ENCODE results near the gene MYCN.
A peak's percentile ranks its signal among the peaks of the same experiment; 100 is the strongest.

MYCN gene

GRCh38 chr2:15941871-15942710 lies 1.7 kb downstream of the MYCN start:
- Histone ChIP-seq H3K4me1 (ENCODE audit: control insufficient read depth, insufficient read depth, low read length) (peaks cover 20% of the 10 kb centered on the region), H3K27me3 (ENCODE audit: control insufficient read depth, insufficient read depth, low read length) (peaks cover 60% of the 10 kb centered on the region), H3K9ac (ENCODE audit: low read depth, low read length) (no peak overlapping the region), H3K36me3 (ENCODE audit: insufficient read depth, low read length) (no peaks in the 10 kb centered on the region), H3K4me2 (ENCODE audit: low read length) (peak overlapping the region; percentile 78), H3K9me3 (replicated peaks; ENCODE audit: low read length) (no peaks in the 10 kb centered on the region), H3K4me3 (ENCODE audit: low read length) (peak overlapping the region; percentile 62)

GRCh38 chr2:15942711-15943345 lies 2.5 kb downstream of the MYCN start:
- Histone ChIP-seq H3K4me1 (ENCODE audit: control insufficient read depth, insufficient read depth, low read length) (peaks cover 20% of the 10 kb centered on the region), H3K4me2 (ENCODE audit: low read length) (peak overlapping the region; percentile 78), H3K9me3 (replicated peaks; ENCODE audit: low read length) (no peaks in the 10 kb centered on the region), H3K4me3 (ENCODE audit: low read length) (peak overlapping the region; percentile 62), H3K36me3 (ENCODE audit: insufficient read depth, low read length) (no peaks in the 10 kb centered on the region), H3K9ac (ENCODE audit: low read depth, low read length) (no peak overlapping the region), H3K27me3 (ENCODE audit: control insufficient read depth, insufficient read depth, low read length) (peaks cover 54% of the 10 kb centered on the region)

DNA sequence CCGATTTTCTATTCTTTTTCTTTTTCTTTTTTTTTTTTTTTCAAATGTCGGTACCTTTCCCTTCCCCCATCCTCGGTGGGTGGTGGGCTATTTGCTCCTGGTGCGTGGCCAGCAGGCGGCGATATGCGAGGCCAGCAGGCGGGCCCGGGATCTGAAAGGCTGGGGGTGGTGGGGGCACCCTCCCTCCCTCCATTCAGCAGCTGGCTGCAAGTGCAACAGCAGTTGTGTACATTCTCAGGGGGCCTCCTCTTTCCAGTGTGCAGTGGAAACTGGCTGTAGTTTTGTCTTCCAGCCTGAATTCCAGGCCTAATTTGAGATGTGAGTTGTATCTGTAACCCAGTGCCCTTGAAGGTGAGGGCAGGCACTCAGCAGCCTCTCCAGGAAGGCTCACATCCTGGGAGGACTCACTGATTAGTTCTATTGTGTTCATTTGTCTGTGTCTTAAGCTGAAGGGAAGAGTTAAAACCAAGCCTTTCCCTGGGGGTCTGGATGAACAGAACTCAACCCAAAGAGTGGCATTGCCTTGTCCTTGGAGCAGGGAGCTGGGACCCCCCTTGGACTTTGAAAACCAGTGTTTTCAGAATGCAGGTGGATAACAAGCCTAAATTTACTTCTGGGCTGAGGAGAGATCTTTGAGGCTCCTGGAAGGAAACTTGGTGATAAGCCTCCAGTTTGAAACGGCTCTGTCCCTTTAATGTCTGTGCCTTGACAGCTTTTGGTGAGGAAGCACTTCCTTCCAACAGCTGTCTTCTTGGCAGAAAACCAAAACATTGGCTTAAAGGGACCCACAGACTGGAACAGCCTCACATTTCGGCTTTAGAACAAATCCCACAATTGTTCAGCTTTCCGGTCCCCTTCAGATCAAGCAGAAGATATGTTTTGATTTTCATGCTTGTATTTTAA lies 3.3 kb downstream of the MYCN start:
- Histone ChIP-seq H3K27me3 (ENCODE audit: control insufficient read depth, insufficient read depth, low read length) (peaks cover 47% of the 10 kb centered on the region), H3K36me3 (ENCODE audit: insufficient read depth, low read length) (no peaks in the 10 kb centered on the region), H3K4me1 (ENCODE audit: control insufficient read depth, insufficient read depth, low read length) (peaks cover 20% of the 10 kb centered on the region), H3K9me3 (replicated peaks; ENCODE audit: low read length) (no peaks in the 10 kb centered on the region), H3K4me3 (ENCODE audit: low read length) (no peak overlapping the region), H3K9ac (ENCODE audit: low read depth, low read length) (no peak overlapping the region), H3K4me2 (ENCODE audit: low read length) (peak overlapping the region; percentile 43)

- H3K27me3 ChIP-seq (ENCODE audit: control insufficient read depth, insufficient read depth, low read length), result peaks cover 39% of the 10 kb centered on the region
- no peak overlapping the region for H3K9ac ChIP-seq (ENCODE audit: low read depth, low read length)
- no peaks in the 10 kb centered on the region for H3K36me3 ChIP-seq (ENCODE audit: insufficient read depth, low read length)
- H3K4me3 ChIP-seq (ENCODE audit: low read length), result no peak overlapping the region
- H3K9me3 ChIP-seq (replicated peaks; ENCODE audit: low read length), result no peaks in the 10 kb centered on the region
- peak overlapping the region; percentile 43 for H3K4me2 ChIP-seq (ENCODE audit: low read length)
- H3K4me1 ChIP-seq (ENCODE audit: control insufficient read depth, insufficient read depth, low read length), result peaks cover 18% of the 10 kb centered on the region
Measured at GRCh38 chr2:15944325-15945017, 4.1 kb downstream of the MYCN start.

DNA sequence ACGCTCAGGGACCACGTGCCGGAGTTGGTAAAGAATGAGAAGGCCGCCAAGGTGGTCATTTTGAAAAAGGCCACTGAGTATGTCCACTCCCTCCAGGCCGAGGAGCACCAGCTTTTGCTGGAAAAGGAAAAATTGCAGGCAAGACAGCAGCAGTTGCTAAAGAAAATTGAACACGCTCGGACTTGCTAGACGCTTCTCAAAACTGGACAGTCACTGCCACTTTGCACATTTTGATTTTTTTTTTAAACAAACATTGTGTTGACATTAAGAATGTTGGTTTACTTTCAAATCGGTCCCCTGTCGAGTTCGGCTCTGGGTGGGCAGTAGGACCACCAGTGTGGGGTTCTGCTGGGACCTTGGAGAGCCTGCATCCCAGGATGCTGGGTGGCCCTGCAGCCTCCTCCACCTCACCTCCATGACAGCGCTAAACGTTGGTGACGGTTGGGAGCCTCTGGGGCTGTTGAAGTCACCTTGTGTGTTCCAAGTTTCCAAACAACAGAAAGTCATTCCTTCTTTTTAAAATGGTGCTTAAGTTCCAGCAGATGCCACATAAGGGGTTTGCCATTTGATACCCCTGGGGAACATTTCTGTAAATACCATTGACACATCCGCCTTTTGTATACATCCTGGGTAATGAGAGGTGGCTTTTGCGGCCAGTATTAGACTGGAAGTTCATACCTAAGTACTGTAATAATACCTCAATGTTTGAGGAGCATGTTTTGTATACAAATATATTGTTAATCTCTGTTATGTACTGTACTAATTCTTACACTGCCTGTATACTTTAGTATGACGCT lies 5.8 kb downstream of the MYCN start:
- Histone ChIP-seq H3K4me3 (ENCODE audit: low read length) (no peak overlapping the region), H3K27me3 (ENCODE audit: control insufficient read depth, insufficient read depth, low read length) (peaks cover 26% of the 10 kb centered on the region), H3K4me1 (ENCODE audit: control insufficient read depth, insufficient read depth, low read length) (peaks cover 9% of the 10 kb centered on the region)

GRCh38 chr2:15946983-15947382 lies 6.6 kb downstream of the MYCN start:
- H3K4me2 ChIP-seq (ENCODE audit: low read length), result no peak overlapping the region
- no peaks in the 10 kb centered on the region for H3K9me3 ChIP-seq (replicated peaks; ENCODE audit: low read length)
- H3K4me1 ChIP-seq (ENCODE audit: control insufficient read depth, insufficient read depth, low read length), result peaks cover 9% of the 10 kb centered on the region
- H3K36me3 ChIP-seq (ENCODE audit: insufficient read depth, low read length), result no peaks in the 10 kb centered on the region
- H3K9ac ChIP-seq (ENCODE audit: low read depth, low read length), result no peak overlapping the region
- peaks cover 20% of the 10 kb centered on the region for H3K27me3 ChIP-seq (ENCODE audit: control insufficient read depth, insufficient read depth, low read length)
- no peak overlapping the region for H3K4me3 ChIP-seq (ENCODE audit: low read length)

More for the DNA sequence above, 5.8 kb downstream of the MYCN start:
- Histone ChIP-seq H3K9ac (ENCODE audit: low read depth, low read length) (no peak overlapping the region), H3K9me3 (replicated peaks; ENCODE audit: low read length) (no peaks in the 10 kb centered on the region), H3K4me2 (ENCODE audit: low read length) (no peak overlapping the region), H3K36me3 (ENCODE audit: insufficient read depth, low read length) (no peaks in the 10 kb centered on the region)

DNA sequence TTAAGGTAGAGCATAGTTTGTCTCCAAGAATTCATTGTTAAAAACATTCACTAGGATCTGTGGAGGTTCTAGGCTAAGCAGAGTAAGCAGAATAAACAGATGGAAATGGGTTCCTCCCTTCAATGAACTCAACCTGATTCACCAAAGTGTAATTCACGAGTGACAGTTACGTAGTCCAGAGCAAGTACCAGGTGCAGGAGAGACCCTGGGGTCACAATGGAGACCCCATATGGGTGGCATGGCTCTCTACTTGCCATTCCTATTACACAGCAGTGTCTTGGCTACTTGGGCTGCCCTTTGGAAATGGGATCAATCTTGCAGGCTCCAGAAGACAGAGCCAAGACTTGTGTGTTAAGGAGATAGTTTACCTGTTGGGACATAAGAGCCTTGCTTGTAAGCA lies 7.1 kb downstream of the MYCN start:
- Histone ChIP-seq H3K9ac (ENCODE audit: low read depth, low read length) (no peak overlapping the region), H3K4me1 (ENCODE audit: control insufficient read depth, insufficient read depth, low read length) (peaks cover 9% of the 10 kb centered on the region), H3K4me2 (ENCODE audit: low read length) (no peak overlapping the region), H3K4me3 (ENCODE audit: low read length) (no peak overlapping the region), H3K9me3 (replicated peaks; ENCODE audit: low read length) (no peaks in the 10 kb centered on the region), H3K36me3 (ENCODE audit: insufficient read depth, low read length) (no peaks in the 10 kb centered on the region), H3K27me3 (ENCODE audit: control insufficient read depth, insufficient read depth, low read length) (peaks cover 17% of the 10 kb centered on the region)

GRCh38 chr2:15948704-15948957 lies 8.3 kb downstream of the MYCN start:
- Histone ChIP-seq H3K36me3 (ENCODE audit: insufficient read depth, low read length) (no peaks in the 10 kb centered on the region), H3K9me3 (replicated peaks; ENCODE audit: low read length) (no peaks in the 10 kb centered on the region), H3K4me3 (ENCODE audit: low read length) (no peak overlapping the region), H3K9ac (ENCODE audit: low read depth, low read length) (no peak overlapping the region), H3K4me1 (ENCODE audit: control insufficient read depth, insufficient read depth, low read length) (peaks cover 6% of the 10 kb centered on the region), H3K4me2 (ENCODE audit: low read length) (no peak overlapping the region), H3K27me3 (ENCODE audit: control insufficient read depth, insufficient read depth, low read length) (peaks cover 6% of the 10 kb centered on the region)

DNA sequence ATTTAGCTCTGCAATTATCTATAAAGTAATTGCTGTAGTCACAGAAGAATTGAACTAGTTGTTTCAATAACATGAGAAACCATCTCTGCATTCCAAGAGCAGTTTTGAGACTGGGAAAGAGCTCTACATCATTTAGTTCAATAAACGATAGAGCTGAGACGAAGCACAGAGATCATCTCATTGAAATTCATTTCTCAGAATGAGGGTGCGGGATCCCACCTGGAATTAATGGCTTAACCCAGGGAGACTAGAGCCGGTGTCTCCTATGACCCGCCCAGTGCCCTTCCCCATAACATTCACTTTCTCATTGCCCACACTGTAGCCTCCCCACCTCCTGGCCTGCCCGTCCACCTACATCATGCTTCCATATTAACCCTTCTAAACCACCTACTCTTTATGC lies 8.8 kb downstream of the MYCN start:
- H3K4me2 ChIP-seq (ENCODE audit: low read length), result no peak overlapping the region
- H3K4me1 ChIP-seq (ENCODE audit: control insufficient read depth, insufficient read depth, low read length), result peaks cover under 1% of the 10 kb centered on the region
- no peak overlapping the region for H3K9ac ChIP-seq (ENCODE audit: low read depth, low read length)
- no peak overlapping the region for H3K4me3 ChIP-seq (ENCODE audit: low read length)
- peaks cover 1% of the 10 kb centered on the region for H3K27me3 ChIP-seq (ENCODE audit: control insufficient read depth, insufficient read depth, low read length)
- H3K9me3 ChIP-seq (replicated peaks; ENCODE audit: low read length), result no peaks in the 10 kb centered on the region
- H3K36me3 ChIP-seq (ENCODE audit: insufficient read depth, low read length), result no peaks in the 10 kb centered on the region

DNA sequence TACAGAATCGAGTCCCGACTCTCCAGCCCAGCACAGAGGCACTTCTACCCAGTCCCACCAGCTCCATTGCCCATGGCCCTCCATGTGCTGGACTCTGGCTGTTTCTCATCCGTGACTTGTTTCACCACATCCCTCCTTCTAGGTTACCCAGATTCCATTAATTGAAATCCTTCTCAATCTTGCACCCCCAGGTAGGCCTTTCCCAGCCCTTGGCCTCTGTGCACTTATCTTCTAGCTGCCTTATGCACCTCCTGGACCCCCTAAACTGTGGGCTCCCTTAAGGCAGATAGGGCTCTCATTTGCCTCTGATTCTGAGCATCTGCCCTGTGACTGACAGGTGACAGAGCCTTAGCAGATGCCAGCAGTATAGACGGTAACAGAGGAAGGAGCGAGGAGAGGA lies 9.2 kb downstream of the MYCN start:
- Histone ChIP-seq H3K4me2 (ENCODE audit: low read length) (no peak overlapping the region), H3K9ac (ENCODE audit: low read depth, low read length) (no peak overlapping the region), H3K27me3 (ENCODE audit: control insufficient read depth, insufficient read depth, low read length) (no peaks in the 10 kb centered on the region), H3K4me1 (ENCODE audit: control insufficient read depth, insufficient read depth, low read length) (no peaks in the 10 kb centered on the region), H3K36me3 (ENCODE audit: insufficient read depth, low read length) (no peaks in the 10 kb centered on the region), H3K4me3 (ENCODE audit: low read length) (no peak overlapping the region), H3K9me3 (replicated peaks; ENCODE audit: low read length) (no peaks in the 10 kb centered on the region)
